Fibroblast of lung (primary cell): ENCODE results near the gene SLC7A5. TPM values are rescaled to one million over a fixed set of nuclear protein-coding genes. Genes with fewer than 3 reads are reported as not detected.

Experiments
- DNase-seq, 2 donors: peaks; one replicate each; pipeline versions ENCODE4 v3.0.0 to v3.0.0-alpha.2; 2010; ENCODE audit warnings: low read depth in 2 of 2
- H2AFZ ChIP-seq: 2 replicates; pipeline ENCODE4 v1.5.1; 2012; ENCODE audit warnings: low read length, control low read depth, inconsistent platforms
- H3K27ac ChIP-seq: 2 replicates; pipeline ENCODE4 v1.5.1; 2011; ENCODE audit warnings: low read length, control low read depth; ENCODE audit not compliant: insufficient read depth
- H3K27me3 ChIP-seq: 2 replicates; pipeline ENCODE4 v1.5.1; 2011; ENCODE audit warnings: mild to moderate bottlenecking, low read length; ENCODE audit not compliant: control insufficient read depth, insufficient read depth
- H3K36me3 ChIP-seq: 2 replicates; pipeline ENCODE4 v1.5.1; 2011; ENCODE audit warnings: low read length; ENCODE audit not compliant: control insufficient read depth, insufficient read depth
- H3K4me1 ChIP-seq: 2 replicates; pipeline ENCODE4 v1.5.1; 2011; ENCODE audit warnings: low read length; ENCODE audit not compliant: control insufficient read depth, insufficient read depth; ENCODE audit errors: extremely low read depth
- H3K4me2 ChIP-seq: 2 replicates; pipeline ENCODE4 v1.5.1; 2011; ENCODE audit warnings: low read length, control low read depth; ENCODE audit not compliant: insufficient read depth; ENCODE audit errors: extremely low read depth
- H3K4me3 ChIP-seq, 4 experiments: fragments of 200-600 bp in 1 of 4; sonication (generic) in 1 of 4; replicated peaks in 1 of 4; 2 replicates each; pipeline ENCODE4 v1.5.1; 2011 to 2016; ENCODE audit warnings: low read length in 4 of 4, low read depth in 3 of 4, mild to moderate bottlenecking in 3 of 4, control low read depth in 2 of 4, inconsistent platforms in 1 of 4, mixed read lengths in 1 of 4; ENCODE audit not compliant: insufficient read depth in 1 of 4; ENCODE audit errors: control extremely low read depth in 1 of 4
- H3K79me2 ChIP-seq: 2 replicates; pipeline ENCODE4 v1.5.1; 2012; ENCODE audit warnings: mild to moderate bottlenecking, low read length, inconsistent platforms; ENCODE audit not compliant: control insufficient read depth, insufficient read depth
- H3K9ac ChIP-seq: 2 replicates; pipeline ENCODE4 v1.5.1; 2011; ENCODE audit warnings: mild to moderate bottlenecking, low read length, control low read depth; ENCODE audit not compliant: insufficient read depth
- H3K9me3 ChIP-seq: 2 replicates; pipeline ENCODE4 v1.5.1; 2012; ENCODE audit warnings: low read depth, low read length; ENCODE audit not compliant: control insufficient read depth, insufficient read depth
- H4K20me1 ChIP-seq: 2 replicates; pipeline ENCODE4 v1.5.1; 2011; ENCODE audit warnings: low read length; ENCODE audit not compliant: control insufficient read depth, insufficient read depth; ENCODE audit errors: extremely low read depth
- EZH2 ChIP-seq: IDR thresholded peaks from 2 replicates; pipeline ENCODE4 v1.5.1; 2012; ENCODE audit warnings: low read length, control low read depth, mild to moderate bottlenecking; ENCODE audit errors: missing control alignments
- polyA plus RNA-seq, 2 donors: library from polyadenylated mRNA; depleted of rRNA in 1 of 2; stranded (reverse) in 1 of 2; unstranded in 1 of 2; fragments of >200 nt; gene quantifications; 2 replicates each; pipeline ENCODE4 v1.2.1, GENCODE V29; 2011 to 2012; ENCODE audit warnings: missing spikeins in 1 of 2
- total RNA-seq: library from RNA; depleted of rRNA; stranded (reverse); fragments of >200 nt; gene quantifications from 2 replicates; pipeline ENCODE4 v1.2.1, GENCODE V29; 2014
- TF ChIP-seq, protein P1 (sequence below), 2 donors: IDR thresholded peaks in 1 of 2; conservative IDR thresholded peaks in 1 of 2; 1 replicate in 1 of 2; 2 replicates in 1 of 2; pipeline ENCODE4 v1.5.1; 2011 to 2012; ENCODE audit warnings: low read length in 2 of 2, control low read depth in 1 of 2, inconsistent platforms in 1 of 2, low read depth in 1 of 2, mild to moderate bottlenecking in 1 of 2

Gene SLC7A5
- total and polyA plus RNA-seq, 2 donors (not counting 1 experiment from before 2014, with no cell fraction given): 5.2 to 38.3 TPM

DNA sequence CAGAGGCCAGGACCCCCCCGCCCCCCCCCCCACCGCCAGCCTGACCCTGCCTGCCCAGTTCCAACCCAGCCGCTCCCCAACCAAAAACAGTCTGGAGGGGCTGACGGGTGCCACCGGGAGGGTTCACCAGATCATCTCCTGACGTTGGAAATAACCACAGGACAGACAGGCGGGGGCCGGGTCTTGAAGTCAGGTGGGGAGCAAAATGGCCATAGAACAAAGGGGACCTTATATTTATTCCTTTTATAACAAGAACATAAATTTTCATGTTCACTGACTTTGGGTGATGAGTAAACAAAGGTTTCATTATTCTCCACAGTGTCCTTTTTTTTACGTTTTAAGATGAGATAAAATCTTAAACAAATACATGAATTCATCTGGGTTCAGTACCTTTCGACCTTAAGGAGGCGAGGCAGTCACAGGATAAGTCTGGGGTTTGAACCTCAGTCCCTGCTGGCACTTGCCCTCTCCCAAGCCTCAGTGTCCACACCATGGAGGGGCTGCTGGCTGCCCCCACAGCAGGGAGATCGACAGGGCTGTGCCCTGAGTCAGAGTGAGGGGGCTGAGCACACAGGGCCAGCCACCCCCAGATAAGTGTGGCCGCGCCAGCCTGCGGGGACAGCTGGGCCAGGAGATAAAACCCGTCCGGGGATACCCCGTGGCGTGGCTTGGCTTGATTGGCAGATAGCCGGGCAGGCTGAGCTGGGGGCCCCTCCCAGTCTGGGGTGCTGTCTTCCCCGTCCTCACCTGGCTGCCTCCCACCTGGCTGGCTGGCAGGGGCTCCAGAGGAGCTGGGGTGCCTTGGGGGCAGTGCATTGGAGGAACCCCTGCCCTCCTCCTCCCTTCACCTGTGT, 15.0 kb downstream of the SLC7A5 start:
- Histone ChIP-seq H3K9ac (peak overlapping the region; percentile 74), H4K20me1 (no peaks in the 10 kb centered on the region), H3K4me1 (peaks cover 16% of the 10 kb centered on the region), H2AFZ (no peak overlapping the region), H3K27ac (peak overlapping the region; percentile 83), H3K4me2 (peak overlapping the region; percentile 25), H3K9me3 (no peaks in the 10 kb centered on the region), H3K79me2 (no peaks in the 10 kb centered on the region), H3K36me3 (no peaks in the 10 kb centered on the region), H3K4me3 (no peak overlapping the region), H3K27me3 (no peaks in the 10 kb centered on the region)
- no peak for DNase-seq
- TF ChIP-seq EZH2: no peak
- TF ChIP-seq, protein P1, sequence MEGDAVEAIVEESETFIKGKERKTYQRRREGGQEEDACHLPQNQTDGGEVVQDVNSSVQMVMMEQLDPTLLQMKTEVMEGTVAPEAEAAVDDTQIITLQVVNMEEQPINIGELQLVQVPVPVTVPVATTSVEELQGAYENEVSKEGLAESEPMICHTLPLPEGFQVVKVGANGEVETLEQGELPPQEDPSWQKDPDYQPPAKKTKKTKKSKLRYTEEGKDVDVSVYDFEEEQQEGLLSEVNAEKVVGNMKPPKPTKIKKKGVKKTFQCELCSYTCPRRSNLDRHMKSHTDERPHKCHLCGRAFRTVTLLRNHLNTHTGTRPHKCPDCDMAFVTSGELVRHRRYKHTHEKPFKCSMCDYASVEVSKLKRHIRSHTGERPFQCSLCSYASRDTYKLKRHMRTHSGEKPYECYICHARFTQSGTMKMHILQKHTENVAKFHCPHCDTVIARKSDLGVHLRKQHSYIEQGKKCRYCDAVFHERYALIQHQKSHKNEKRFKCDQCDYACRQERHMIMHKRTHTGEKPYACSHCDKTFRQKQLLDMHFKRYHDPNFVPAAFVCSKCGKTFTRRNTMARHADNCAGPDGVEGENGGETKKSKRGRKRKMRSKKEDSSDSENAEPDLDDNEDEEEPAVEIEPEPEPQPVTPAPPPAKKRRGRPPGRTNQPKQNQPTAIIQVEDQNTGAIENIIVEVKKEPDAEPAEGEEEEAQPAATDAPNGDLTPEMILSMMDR (conservative IDR thresholded peaks at IDR 0.05 in 1 of 2, IDR thresholded peaks at IDR 0.05 in 1 of 2; ENCODE audit: low read depth in 1 of 2, low read length in 2 of 2): no peak

DNA sequence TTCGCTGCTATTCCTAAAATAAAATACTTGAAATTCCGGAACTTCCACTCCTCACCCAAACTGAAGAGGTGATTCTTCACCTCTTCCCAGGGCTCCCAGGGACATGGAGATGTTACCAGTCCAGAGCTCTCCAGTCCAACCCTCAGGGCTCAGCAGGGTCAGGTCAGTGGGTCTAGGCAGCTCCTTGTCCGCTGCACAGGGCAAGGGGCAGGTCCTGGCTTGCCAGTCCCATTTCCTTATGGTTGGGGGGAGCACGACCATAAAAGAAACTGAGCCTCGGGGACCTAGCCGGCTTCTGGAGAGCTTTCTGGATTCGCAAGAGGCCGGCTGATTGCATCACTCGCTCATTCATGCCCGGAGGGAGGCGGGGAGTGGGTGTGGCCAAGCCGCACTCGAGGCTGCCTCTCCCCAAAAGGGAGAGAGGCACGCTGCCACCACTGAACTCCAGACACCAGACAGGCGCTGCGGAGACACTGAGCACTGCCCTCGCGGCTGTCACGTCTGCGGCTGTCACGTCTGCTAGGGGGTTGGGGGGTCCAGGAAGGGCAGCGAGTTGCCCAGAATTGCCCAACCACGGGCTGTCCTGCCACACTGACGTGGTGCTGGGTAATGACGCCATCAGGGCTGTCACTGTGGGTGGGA, 15.8 kb downstream of the SLC7A5 start:
- TF ChIP-seq, protein P1 (conservative IDR thresholded peaks at IDR 0.05 in 1 of 2, IDR thresholded peaks at IDR 0.05 in 1 of 2; ENCODE audit: low read depth in 1 of 2, low read length in 2 of 2): no peak
- TF ChIP-seq EZH2: no peak
- Histone ChIP-seq H3K9me3 (no peaks in the 10 kb centered on the region), H3K9ac (peak overlapping the region; percentile 74), H3K4me1 (peaks cover 16% of the 10 kb centered on the region), H3K79me2 (no peaks in the 10 kb centered on the region), H3K36me3 (peaks cover 1% of the 10 kb centered on the region), H4K20me1 (no peaks in the 10 kb centered on the region), H3K27me3 (no peaks in the 10 kb centered on the region), H2AFZ (peak overlapping the region; percentile 67), H3K4me2 (peak overlapping the region; percentile 90), H3K27ac (peak overlapping the region; percentile 83), H3K4me3 (peak overlapping the region; percentile 24 to 49 (median 34))
- DNase-seq: peak; percentile 88 to 94

DNA sequence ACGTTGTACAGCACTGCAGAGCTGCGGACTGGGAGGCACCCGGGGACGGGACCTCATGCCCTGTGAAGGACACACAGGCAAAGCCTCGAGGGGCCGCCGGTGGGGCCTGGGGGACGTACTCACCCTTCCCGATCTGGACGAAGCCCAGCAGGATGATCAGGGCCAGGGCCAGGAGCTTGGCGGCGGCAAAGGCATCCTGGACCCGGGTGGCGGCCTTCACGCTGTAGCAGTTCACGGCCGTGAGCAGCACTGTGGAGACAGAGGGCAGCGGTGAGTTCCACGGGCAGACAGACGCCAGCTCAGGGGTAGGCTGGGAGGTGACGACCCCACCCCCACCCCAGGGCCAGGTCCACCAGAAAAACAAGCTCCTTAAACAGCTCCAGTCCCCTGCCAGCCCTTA, 17.7 kb downstream of the SLC7A5 start:
- no peak for DNase-seq
- Histone ChIP-seq H3K79me2 (no peaks in the 10 kb centered on the region), H3K27ac (no peak overlapping the region), H3K4me2 (no peak overlapping the region), H3K36me3 (peaks cover 1% of the 10 kb centered on the region), H3K9me3 (no peaks in the 10 kb centered on the region), H3K4me1 (peaks cover 16% of the 10 kb centered on the region), H2AFZ (no peak overlapping the region), H3K4me3 (no peak overlapping the region), H3K27me3 (no peaks in the 10 kb centered on the region), H3K9ac (no peak overlapping the region), H4K20me1 (no peaks in the 10 kb centered on the region)
- no peak for TF ChIP-seq EZH2
- TF ChIP-seq, protein P1 (conservative IDR thresholded peaks at IDR 0.05 in 1 of 2, IDR thresholded peaks at IDR 0.05 in 1 of 2; ENCODE audit: low read depth in 1 of 2, low read length in 2 of 2): no peak
